GM23248 (cell line): ENCODE results near the gene PROSER1. TPM values are rescaled to one million over a fixed set of nuclear protein-coding genes. Genes with fewer than 3 reads are reported as not detected.

Source experiments
- DNase-seq: peaks from one replicate; pipeline ENCODE4 v3.0.0-alpha.2; 2015
- H2AFZ ChIP-seq: fragments of 200-600 bp; sonication (generic); 2 replicates; pipeline ENCODE4 v1.6.1; 2016; ENCODE audit warnings: antibody characterized with exemption
- H3F3A ChIP-seq: fragments of 200-600 bp; sonication (generic); 2 replicates; pipeline ENCODE4 v1.6.1; 2016; ENCODE audit warnings: mild to moderate bottlenecking, antibody characterized with exemption, mixed run types; ENCODE audit not compliant: insufficient read depth
- H3K27ac ChIP-seq: fragments of 200-600 bp; sonication (generic); 2 replicates; pipeline ENCODE4 v1.5.1; 2016; ENCODE audit warnings: mild to moderate bottlenecking
- H3K27me3 ChIP-seq: fragments of 200-600 bp; sonication (generic); replicated peaks from 2 replicates; pipeline ENCODE4 v1.6.1; 2016; ENCODE audit warnings: mild to moderate bottlenecking; ENCODE audit not compliant: insufficient read depth
- H3K36me3 ChIP-seq: fragments of 200-600 bp; sonication (generic); 2 replicates; pipeline ENCODE4 v1.6.1; 2016; ENCODE audit warnings: low read depth, mild to moderate bottlenecking
- H3K4me1 ChIP-seq: fragments of 200-600 bp; sonication (generic); 2 replicates; pipeline ENCODE4 v1.6.1; 2016; ENCODE audit warnings: mild to moderate bottlenecking; ENCODE audit not compliant: insufficient read depth
- H3K4me2 ChIP-seq: fragments of 200-600 bp; sonication (generic); one replicate; pipeline ENCODE4 v1.6.1; 2016; ENCODE audit warnings: mild to moderate bottlenecking; ENCODE audit not compliant: unreplicated experiment
- H3K4me3 ChIP-seq: fragments of 200-600 bp; sonication (generic); 2 replicates; pipeline ENCODE4 v1.5.1; 2016; ENCODE audit warnings: mild to moderate bottlenecking
- H3K79me2 ChIP-seq: fragments of 200-600 bp; sonication (generic); 2 replicates; pipeline ENCODE4 v1.6.1; 2016; ENCODE audit warnings: mild to moderate bottlenecking; ENCODE audit not compliant: insufficient read depth
- H3K9ac ChIP-seq: fragments of 200-600 bp; sonication (generic); 2 replicates; pipeline ENCODE4 v1.6.1; 2016; ENCODE audit warnings: mild to moderate bottlenecking
- H3K9me2 ChIP-seq: fragments of 200-600 bp; sonication (generic); 2 replicates; pipeline ENCODE4 v1.6.1; 2016; ENCODE audit warnings: mixed run types, mild to moderate bottlenecking, moderate library complexity; ENCODE audit not compliant: insufficient read depth
- H3K9me3 ChIP-seq: fragments of 200-600 bp; sonication (generic); one replicate; pipeline ENCODE4 v1.6.1; 2017; ENCODE audit warnings: low read depth
- H4K20me1 ChIP-seq: fragments of 200-600 bp; sonication (generic); 2 replicates; pipeline ENCODE4 v1.6.0; 2016; ENCODE audit not compliant: insufficient read depth
- EZH2 ChIP-seq: fragments of 200-600 bp; sonication (generic); IDR thresholded peaks from 2 replicates; pipeline ENCODE4 v1.6.1; 2018; ENCODE audit warnings: antibody characterized with exemption, mild to moderate bottlenecking; ENCODE audit not compliant: insufficient read depth, poor library complexity, severe bottlenecking
- EZH2phosphoT487 ChIP-seq: fragments of 200-600 bp; sonication (generic); IDR thresholded peaks from 2 replicates; pipeline ENCODE4 v1.6.1; 2018; ENCODE audit warnings: antibody characterized with exemption, moderate library complexity, mild to moderate bottlenecking, low read depth; ENCODE audit not compliant: insufficient read depth
- WGBS, 2 experiments: methylation state at CpG; one replicate each; pipeline ENCODE4 v1.1.6; 2015 to 2017; ENCODE audit warnings: low lambda C conversion rate in 2 of 2, low coverage in 1 of 2; ENCODE audit errors: missing lambda C conversion rate in 2 of 2; 5-methylcytosine and 5-hydroxymethylcytosine counted together
- in situ Hi-C: fragments of 300-500 bp; cut with MboI; formaldehyde crosslinking; loops from 2 replicates; pipeline ENCODE4 v1.15.0; 2020
- polyA plus RNA-seq: library from polyadenylated mRNA; unstranded; fragments of >200 nt; fragmentation: Nextera tagmentation; extraction: Ambion mirVana; gene quantifications from 2 replicates; pipeline ENCODE4 v1.2.1, GENCODE V29; 2016
- total RNA-seq: library from RNA; depleted of rRNA; stranded (reverse); fragments of >200 nt; shearing (Covaris generic); gene quantifications from 2 replicates; pipeline ENCODE4 v1.2.3, GENCODE V29; 2014

Gene PROSER1
- total and polyA plus RNA-seq, 2 experiments from 2014 or later, result 6.7 to 7.6 TPM

DNA sequence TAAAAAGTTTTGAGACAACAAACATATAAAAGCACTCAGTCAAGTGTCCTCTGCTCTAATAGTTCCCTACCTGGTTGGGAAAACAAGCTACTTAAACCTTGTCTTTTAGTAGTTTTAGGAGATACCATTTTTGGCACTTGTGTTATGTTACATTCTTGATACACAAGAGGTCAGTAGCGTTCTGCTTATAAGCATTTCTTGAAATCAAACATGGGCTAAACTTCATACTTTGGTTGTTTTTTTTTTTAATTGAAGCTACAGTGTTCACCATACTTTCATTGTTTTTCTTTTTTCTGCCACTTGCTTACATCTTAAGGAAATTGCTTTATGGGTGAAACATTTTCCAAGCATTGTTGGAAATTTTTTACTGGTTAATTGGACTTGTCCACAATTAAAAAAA lies 13.3 kb upstream of the PROSER1 start:
- TF ChIP-seq EZH2phosphoT487 (no peak), EZH2 (no peak)
- Histone ChIP-seq H4K20me1 (no peaks in the 10 kb centered on the region), H3K27me3 (no peaks in the 10 kb centered on the region), H2AFZ (no peak overlapping the region), H3K4me2 (no peak overlapping the region), H3F3A (no peaks in the 10 kb centered on the region), H3K79me2 (no peaks in the 10 kb centered on the region), H3K36me3 (no peaks in the 10 kb centered on the region), H3K27ac (no peak overlapping the region), H3K9ac (no peak overlapping the region), H3K9me3 (no peaks in the 10 kb centered on the region), H3K9me2 (no peaks in the 10 kb centered on the region), H3K4me3 (no peak overlapping the region), H3K4me1 (no peaks in the 10 kb centered on the region)
- DNase-seq, result peak; percentile 69
- WGBS, 2 experiments, result 9% methylated on average over 1 of the region's 1 CpG
- in situ Hi-C loops, result no loop called here

DNA sequence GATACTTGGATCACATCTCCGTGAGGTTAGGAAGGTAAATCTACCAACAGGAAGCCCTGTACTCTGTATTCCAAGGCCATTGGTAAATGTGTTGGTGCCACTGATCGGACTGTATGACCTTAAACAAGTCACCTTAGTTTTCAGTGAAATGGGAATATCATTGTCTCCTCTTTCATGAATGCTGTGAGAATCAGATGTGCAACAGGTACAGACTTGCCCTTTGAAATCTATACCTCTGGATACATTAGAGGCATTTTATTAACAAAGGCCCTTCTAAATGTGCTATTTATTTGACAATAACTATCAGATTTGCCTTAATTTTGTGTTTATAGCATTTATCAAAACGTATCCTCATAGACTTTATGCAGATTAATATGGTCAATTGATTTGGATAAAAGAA lies 11.4 kb upstream of the PROSER1 start:
- in situ Hi-C loops, result loop anchor here (25.0 kb wide), 1 partner anchor 563 kb away; the partner anchor contains the start of gene LHFPL6
- H2AFZ ChIP-seq, result no peak overlapping the region
- 77 to 78% methylated on average over 3 of the region's 3 CpGs for WGBS, 2 experiments

GRCh38 chr13:39048806-39049205 lies 10.9 kb upstream of the PROSER1 start:
- no peak overlapping the region for H3K4me3 ChIP-seq
- no peak overlapping the region for H3K4me2 ChIP-seq
- H3K79me2 ChIP-seq, result no peaks in the 10 kb centered on the region
- no peaks in the 10 kb centered on the region for H3F3A ChIP-seq
- no peaks in the 10 kb centered on the region for H3K27me3 ChIP-seq
- no peaks in the 10 kb centered on the region for H3K9me2 ChIP-seq
- no peaks in the 10 kb centered on the region for H3K9me3 ChIP-seq
- no peak overlapping the region for H3K27ac ChIP-seq
- no peak overlapping the region for H2AFZ ChIP-seq
- in situ Hi-C loops, result loop anchor here (25.0 kb wide), 1 partner anchor 563 kb away; the partner anchor contains the start of gene LHFPL6
- DNase-seq, result no peak
- H3K4me1 ChIP-seq, result no peaks in the 10 kb centered on the region
- no peaks in the 10 kb centered on the region for H3K36me3 ChIP-seq
- H3K9ac ChIP-seq, result no peak overlapping the region
- no peak for TF ChIP-seq EZH2
- no peak for TF ChIP-seq EZH2phosphoT487
- H4K20me1 ChIP-seq, result no peaks in the 10 kb centered on the region

More for the DNA sequence above, 11.4 kb upstream of the PROSER1 start:
- Histone ChIP-seq H3K27me3 (no peaks in the 10 kb centered on the region), H4K20me1 (no peaks in the 10 kb centered on the region), H3F3A (no peaks in the 10 kb centered on the region), H3K9ac (no peak overlapping the region), H3K4me3 (no peak overlapping the region), H3K4me1 (no peaks in the 10 kb centered on the region), H3K36me3 (no peaks in the 10 kb centered on the region), H3K4me2 (no peak overlapping the region), H3K9me2 (no peaks in the 10 kb centered on the region), H3K9me3 (no peaks in the 10 kb centered on the region), H3K27ac (no peak overlapping the region), H3K79me2 (no peaks in the 10 kb centered on the region)
- no peak for DNase-seq
- no peak for TF ChIP-seq EZH2
- no peak for TF ChIP-seq EZH2phosphoT487

- no peak for DNase-seq
- Histone ChIP-seq H3K4me2 (no peak overlapping the region), H3K27me3 (no peaks in the 10 kb centered on the region), H3K79me2 (no peaks in the 10 kb centered on the region), H4K20me1 (no peaks in the 10 kb centered on the region), H3K4me3 (no peak overlapping the region), H3K9me3 (no peaks in the 10 kb centered on the region), H3K4me1 (no peaks in the 10 kb centered on the region), H2AFZ (no peak overlapping the region), H3K27ac (no peak overlapping the region), H3K36me3 (no peaks in the 10 kb centered on the region), H3F3A (no peaks in the 10 kb centered on the region), H3K9me2 (no peaks in the 10 kb centered on the region), H3K9ac (no peak overlapping the region)
- in situ Hi-C loops, result loop anchor here (25.0 kb wide), 1 partner anchor 565 kb away; the partner anchor contains the start of gene LHFPL6
- TF ChIP-seq EZH2phosphoT487 (no peak), EZH2 (no peak)
- 28 to 33% methylated on average over 2 of the region's 2 CpGs for WGBS, 2 experiments
Observed at GRCh38 chr13:39047560-39047959, 9.7 kb upstream of the PROSER1 start.

DNA sequence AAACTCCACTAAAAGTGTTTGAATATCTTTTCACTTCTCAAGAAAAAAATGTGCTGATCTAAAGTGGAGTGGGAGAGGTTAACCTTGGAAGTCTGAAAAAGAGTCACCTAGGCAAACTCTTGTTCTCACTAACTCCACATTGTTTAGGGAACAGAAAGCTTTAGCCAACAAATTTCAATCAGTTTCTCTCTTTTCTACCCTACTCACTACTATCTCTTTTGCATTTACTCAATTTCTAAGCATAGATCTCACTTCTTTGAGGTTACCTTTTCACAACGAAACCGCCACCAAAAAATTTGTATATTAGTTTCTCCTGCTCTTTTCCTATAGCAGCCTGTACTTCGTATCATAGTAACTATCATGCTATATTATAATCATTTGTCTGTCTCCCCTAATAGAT lies 6.6 kb upstream of the PROSER1 start:
- H3K4me3 ChIP-seq, result no peak overlapping the region
- no peaks in the 10 kb centered on the region for H3F3A ChIP-seq
- H3K27me3 ChIP-seq, result no peaks in the 10 kb centered on the region
- in situ Hi-C loops, result loop anchor here (25.0 kb wide), 1 partner anchor 568 kb away; the partner anchor contains the start of gene LHFPL6
- no peaks in the 10 kb centered on the region for H4K20me1 ChIP-seq
- no peak overlapping the region for H3K9ac ChIP-seq
- no peaks in the 10 kb centered on the region for H3K9me2 ChIP-seq
- DNase-seq, result no peak
- H3K4me2 ChIP-seq, result no peak overlapping the region
- H3K4me1 ChIP-seq, result peaks cover under 1% of the 10 kb centered on the region; the same call in 1 of the 2 replicates
- H3K9me3 ChIP-seq, result no peaks in the 10 kb centered on the region
- no peak overlapping the region for H3K27ac ChIP-seq
- H3K79me2 ChIP-seq, result no peaks in the 10 kb centered on the region
- no peak overlapping the region for H2AFZ ChIP-seq
- H3K36me3 ChIP-seq, result no peaks in the 10 kb centered on the region
- TF ChIP-seq EZH2 (no peak), EZH2phosphoT487 (no peak)
- WGBS, 2 experiments, result 96 to 98% methylated on average over 3 of the region's 3 CpGs
